ENCODE data around the gene SLC9A7. TPM values are rescaled to one million over a fixed set of nuclear protein-coding genes. Genes with fewer than 3 reads are reported as not detected.

Gene SLC9A7
- total RNA-seq, 4 donors from 2014 or later, result 0.63 to 9.0 (median 2.7) TPM

GRCh38 chrX:46618947-46619346 lies 140.0 kb downstream of the SLC9A7 start:
- no peak for ATAC-seq (ENCODE audit: low FRiP score)
- DNase-seq (ENCODE audit: low spot score), result no peak
- TF ChIP-seq CTCF (IDR thresholded peaks at IDR 0.05), result no peak

- TF ChIP-seq CTCF (IDR thresholded peaks at IDR 0.05), result no peak
- DNase-seq (ENCODE audit: low spot score), result no peak
- no peak for ATAC-seq (ENCODE audit: low FRiP score)
Measured at GRCh38 chrX:46617906-46618305, 141.0 kb downstream of the SLC9A7 start.

GRCh38 chrX:46611658-46612362 lies 147.1 kb downstream of the SLC9A7 start:
- no peak for ATAC-seq (ENCODE audit: low FRiP score)
- no peak for TF ChIP-seq CTCF (IDR thresholded peaks at IDR 0.05)

GRCh38 chrX:46610070-46610658 lies 148.8 kb downstream of the SLC9A7 start:
- no peak for TF ChIP-seq CTCF (IDR thresholded peaks at IDR 0.05)
- no peak for ATAC-seq (ENCODE audit: low FRiP score)

More at GRCh38 chrX:46611658-46612362, 147.1 kb downstream of the SLC9A7 start:
- no peak for DNase-seq (ENCODE audit: low spot score)

GRCh38 chrX:46607916-46608315 lies 151.0 kb downstream of the SLC9A7 start:
- no peak for TF ChIP-seq CTCF (IDR thresholded peaks at IDR 0.05)
- DNase-seq (ENCODE audit: low spot score) (no peak), ATAC-seq (ENCODE audit: low FRiP score) (no peak)

More at GRCh38 chrX:46610070-46610658, 148.8 kb downstream of the SLC9A7 start:
- DNase-seq (ENCODE audit: low spot score), result no peak

GRCh38 chrX:46602468-46603102 lies 156.3 kb downstream of the SLC9A7 start:
- ATAC-seq (ENCODE audit: low FRiP score), result no peak
- no peak for TF ChIP-seq CTCF (IDR thresholded peaks at IDR 0.05)

More at GRCh38 chrX:46602468-46603102, 156.3 kb downstream of the SLC9A7 start:
- DNase-seq (ENCODE audit: low spot score), result no peak

Measured in omental fat pad (tissue), 4 donors.